Stimulated activated CD4-positive, alpha-beta T cell treated with anti-CD3 and anti-CD28 coated beads, Interleukin-4, amount 100 ng/mL, for 1 hour (primary cell): ENCODE data around the gene PKN1.
A peak's percentile ranks its signal among the peaks of the same experiment; 100 is the strongest.
"Not testable (repeated sequence)": the region's sequence is repeated elsewhere in the genome, so short reads cannot be mapped to it uniquely, and the experiment has no call there.

Experiments
- DNase-seq: peaks from one replicate; pipeline ENCODE4 v3.0.0-alpha.2; 2020

Gene PKN1

DNA sequence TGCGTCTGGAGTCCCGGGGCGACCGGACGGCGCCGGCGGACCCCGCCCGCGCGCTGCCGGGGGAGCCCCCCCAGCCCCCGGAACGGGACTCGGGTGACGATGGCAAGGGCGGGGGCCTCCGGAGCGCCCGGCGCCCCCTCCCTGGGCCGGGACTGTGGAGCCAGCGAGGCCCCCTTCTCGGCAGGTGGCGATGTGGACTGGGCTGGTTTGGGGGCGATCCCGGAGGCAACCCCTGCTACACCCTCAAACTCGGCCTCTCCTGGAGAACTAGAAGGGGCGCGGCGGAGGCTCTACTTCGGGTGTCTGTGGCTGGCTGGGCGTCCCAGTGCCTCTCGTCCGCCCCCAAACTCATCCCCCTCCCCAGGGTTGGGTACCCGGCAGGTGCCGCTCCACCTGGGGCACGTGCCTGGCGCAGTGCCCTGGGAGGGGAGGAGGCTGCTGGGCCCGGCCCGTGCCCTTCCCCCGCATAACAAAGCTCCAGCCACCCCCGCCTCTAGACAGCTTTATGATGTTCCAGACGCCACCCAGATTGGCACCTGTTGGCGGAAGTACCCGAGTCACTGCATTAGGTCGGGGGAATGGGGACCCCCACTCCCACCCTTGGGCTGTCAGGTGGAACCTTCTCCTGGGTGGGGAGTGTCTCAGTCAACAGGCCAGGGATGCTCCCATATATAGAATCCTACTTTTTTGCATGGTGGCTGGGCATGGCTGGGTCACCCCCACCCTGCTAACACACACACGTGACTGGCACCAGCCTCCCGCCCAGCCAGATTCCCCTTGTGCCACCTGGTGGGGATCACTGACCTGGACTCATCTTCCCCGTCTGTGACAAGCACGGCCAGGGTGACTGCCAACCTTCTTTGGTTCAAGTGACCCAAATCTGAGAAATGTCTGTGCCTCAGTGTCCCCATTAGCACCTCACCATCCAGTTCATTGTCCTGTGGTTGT lies 722 bp downstream of the PKN1 start:
- peak; percentile 56 for DNase-seq

DNA sequence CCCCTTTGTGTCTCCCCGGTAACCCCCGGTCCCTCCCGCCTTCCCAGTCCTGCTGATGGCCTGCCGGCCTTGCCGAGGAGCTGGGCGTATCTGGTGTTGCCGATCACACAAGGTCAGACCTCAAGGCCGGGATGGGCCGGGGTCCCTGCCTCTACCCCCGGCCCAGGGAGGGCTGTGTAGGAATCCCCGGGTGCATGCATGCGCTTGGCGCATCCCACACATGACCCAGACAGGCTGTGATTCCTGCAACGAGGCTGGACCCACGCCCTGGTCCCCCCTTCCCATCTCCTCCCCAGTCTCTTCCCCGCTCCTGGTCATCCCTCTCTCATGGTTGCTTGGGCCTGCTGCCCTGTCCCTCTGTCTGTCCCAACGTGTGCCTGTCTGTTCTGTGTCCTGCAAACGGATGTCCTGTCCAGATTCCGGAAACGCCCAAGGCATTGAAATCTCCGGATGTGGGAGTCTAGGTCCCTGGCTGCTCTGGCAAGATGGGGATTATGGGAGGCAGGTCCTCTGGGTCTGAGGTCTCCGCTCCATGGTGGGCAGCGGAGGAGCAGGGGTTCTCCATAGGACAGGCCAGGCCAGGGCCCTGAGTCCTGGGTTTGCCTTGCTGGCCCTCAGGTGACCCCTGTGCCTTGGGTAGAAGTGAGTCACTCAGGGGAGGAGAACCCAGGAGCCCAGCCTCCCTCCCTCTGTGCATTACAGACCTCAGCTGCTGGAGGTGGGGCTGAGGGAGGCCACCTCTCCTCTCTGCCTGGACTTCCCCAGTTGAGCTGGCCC lies 1.6 kb downstream of the PKN1 start:
- peak; percentile 47 for DNase-seq

GRCh38 chr19:14435320-14436050 lies 2.4 kb downstream of the PKN1 start:
- no peak for DNase-seq

GRCh38 chr19:14437578-14438140 lies 4.6 kb downstream of the PKN1 start:
- no peak for DNase-seq

DNA sequence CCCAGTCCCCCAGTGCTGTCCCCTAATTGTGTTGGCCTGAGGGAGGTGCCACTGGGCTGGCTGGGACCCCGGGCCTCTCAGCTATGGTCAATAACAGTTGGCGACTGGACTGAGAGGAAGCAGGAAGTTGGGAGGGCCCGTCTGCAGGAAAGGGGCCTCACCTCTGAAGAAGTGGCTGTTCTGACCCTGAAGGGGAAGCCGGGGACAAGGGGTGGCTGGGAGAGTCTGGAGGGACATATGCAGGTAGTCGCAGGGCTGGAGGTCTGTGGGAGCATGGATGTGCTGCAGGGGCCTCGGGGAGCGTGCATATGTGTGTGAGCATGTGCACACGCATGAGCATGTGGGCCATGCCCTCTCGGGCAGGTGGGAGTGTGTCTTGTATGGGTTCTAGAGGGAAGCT lies 5.9 kb downstream of the PKN1 start:
- DNase-seq = no peak

DNA sequence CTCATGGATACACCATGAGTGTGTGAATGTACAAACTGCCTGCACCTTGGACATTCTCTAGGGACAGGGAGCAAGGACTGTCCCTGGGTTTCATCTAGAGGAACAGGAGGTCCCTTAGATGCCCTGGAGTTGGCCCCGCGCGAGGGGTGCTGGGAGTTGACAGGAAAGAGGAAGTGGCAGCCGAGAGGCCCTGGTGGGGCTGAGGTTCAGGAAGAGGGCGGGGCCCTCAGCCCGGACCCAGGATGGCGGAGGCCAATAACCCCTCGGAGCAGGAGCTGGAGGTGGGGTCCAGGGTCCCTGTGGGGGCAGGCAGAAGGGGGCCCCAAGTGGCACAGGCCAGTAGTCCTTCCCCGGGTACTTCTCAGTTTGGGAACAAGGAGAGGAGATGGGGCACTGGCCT lies 6.9 kb downstream of the PKN1 start:
- peak; percentile 79 for DNase-seq

DNA sequence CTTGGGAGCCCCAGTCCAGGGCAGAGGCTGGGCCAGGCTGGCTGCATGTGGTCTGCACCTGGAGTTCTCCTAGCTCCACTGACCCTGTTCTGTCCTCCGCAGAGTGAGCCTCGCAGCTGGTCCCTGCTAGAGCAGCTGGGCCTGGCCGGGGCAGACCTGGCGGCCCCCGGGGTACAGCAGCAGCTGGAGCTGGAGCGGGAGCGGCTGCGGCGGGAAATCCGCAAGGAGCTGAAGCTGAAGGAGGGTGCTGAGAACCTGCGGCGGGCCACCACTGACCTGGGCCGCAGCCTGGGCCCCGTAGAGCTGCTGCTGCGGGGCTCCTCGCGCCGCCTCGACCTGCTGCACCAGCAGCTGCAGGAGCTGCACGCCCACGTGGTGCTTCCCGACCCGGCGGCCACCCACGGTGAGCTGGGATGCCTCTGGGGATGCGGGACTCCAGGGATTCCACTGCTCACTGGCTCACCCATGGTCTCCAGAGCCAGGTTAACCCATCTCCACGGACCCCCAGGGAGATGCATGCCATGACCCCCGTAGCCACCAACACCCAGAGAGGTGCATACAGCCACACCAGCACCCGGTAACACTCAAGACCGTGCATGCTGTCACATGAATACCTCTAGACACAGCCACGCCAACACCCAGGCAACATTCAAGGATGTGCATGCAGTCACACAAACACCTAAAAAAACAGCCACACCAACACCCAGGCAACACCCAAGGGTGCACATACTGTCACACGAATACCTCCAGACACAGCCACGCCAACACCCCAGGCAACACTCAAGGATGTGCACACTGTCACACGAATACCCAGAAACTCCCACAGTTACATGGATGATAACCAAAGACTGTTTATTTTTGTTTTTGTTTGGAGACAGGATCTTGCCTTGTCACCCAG lies 8.2 kb downstream of the PKN1 start:
- DNase-seq = no peak

DNA sequence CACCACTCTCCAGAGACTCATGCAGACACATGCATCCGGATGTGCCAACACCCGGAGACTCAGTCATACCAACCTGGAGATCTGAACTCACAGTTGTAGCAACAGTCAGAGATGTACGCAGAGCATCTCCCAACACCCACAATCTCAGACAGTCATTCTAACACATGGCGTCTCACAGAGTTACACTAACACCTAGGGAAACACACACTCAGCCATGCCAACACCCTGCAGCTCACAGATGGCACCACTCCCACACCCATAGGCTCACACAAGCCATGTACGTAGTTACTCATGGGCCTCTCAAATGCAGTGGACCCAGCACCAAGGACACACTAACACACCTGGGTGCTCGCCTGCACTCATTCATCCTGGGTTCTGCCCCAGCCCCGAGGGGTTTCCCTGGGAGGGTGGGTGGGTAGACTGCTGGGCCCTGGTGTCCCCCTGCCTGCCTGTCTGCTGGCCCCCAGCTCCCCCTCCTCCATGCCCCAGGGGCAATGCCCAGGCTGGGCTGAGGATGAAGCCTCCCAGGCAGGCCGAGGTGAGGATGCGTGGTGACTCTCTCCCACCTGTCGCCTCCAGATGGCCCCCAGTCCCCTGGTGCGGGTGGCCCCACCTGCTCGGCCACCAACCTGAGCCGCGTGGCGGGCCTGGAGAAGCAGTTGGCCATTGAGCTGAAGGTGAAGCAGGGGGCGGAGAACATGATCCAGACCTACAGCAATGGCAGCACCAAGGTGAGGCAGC lies 10.0 kb downstream of the PKN1 start:
- no peak for DNase-seq

DNA sequence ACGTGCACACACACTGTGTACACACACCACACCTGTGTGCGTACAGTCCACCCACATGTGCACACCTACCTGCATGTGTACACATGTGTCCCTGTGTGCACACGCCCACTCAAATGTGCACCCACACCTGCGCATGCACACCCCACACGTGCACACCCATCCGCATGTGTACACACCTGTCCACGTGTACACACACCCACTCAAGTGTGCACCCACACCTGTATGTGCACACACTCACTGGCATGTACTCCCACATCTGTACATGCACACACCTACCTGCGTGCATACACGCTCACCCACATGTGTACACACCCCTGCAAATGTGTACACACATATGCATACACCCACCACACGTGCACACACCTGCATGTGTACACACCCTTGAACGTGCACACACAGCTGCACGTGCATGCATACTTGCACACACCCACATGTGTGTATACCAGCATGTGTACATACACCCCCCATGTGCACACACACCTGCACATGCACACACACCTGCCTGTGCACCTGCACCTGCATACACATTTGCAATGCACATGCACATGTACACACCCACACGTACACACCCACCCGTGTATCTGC lies 10.6 kb downstream of the PKN1 start:
- no peak for DNase-seq

DNA sequence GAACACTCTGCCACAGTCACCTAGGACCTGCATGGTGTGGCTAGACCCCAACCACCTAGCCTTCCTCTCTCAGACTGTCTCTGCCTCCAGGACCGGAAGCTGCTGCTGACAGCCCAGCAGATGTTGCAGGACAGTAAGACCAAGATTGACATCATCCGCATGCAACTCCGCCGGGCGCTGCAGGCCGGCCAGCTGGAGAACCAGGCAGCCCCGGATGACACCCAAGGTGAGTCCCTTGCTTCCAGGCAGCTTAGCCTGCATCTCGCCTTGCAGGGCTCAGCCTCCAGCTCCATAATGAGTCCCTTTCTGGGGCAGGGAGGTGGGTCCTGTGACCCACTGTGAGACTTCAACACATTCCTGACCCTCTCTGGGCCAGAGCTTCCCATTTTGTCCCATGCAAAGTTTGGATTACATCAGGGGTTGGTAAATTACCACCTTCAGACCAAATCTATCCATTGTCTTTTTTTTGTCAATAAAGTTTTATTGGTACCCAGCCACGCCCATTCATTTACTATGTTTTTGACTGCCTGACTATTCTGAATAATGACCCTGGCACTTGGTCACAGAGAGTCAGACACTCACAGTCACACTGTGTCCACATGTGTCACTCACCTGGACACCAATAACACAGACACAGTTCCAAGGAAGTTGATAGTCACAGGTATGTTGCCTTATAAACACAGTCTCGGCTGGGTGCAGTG lies 13.4 kb downstream of the PKN1 start:
- DNase-seq = no peak

- no peak for DNase-seq
Observed at GRCh38 chr19:14449321-14449720, 16.2 kb downstream of the PKN1 start.

DNA sequence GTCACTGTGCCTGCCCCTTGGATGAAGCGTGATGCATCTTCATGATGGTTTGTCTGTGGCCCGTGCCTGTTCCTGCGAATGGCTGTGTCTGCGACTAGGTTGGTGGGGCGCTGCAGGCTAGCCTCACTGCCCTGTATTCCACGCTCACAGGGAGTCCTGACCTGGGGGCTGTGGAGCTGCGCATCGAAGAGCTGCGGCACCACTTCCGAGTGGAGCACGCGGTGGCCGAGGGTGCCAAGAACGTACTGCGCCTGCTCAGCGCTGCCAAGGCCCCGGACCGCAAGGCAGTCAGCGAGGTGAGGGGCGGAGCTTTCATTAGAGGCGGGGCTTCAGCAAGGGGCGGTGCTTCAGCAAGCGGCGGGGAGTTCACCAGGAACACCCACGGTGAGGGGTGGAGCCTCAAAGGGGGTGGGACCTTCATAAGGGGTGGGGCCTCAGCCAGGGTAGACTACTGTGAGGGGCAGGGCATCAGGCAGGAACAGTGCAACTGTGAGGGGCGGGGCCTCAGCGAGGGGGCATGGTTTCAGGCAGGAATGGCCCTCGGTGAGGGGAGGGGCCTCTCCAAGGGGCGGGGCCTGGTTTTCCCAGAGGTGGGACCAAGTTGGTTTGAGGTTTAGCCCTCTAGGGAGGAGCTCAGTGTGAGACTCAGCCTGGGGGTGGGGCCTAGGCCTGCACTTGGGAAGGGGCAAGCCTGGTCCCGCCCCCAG lies 17.2 kb downstream of the PKN1 start:
- peak; percentile 67 for DNase-seq

- no peak for DNase-seq
Observed at GRCh38 chr19:14450876-14451275, 17.8 kb downstream of the PKN1 start.

DNA sequence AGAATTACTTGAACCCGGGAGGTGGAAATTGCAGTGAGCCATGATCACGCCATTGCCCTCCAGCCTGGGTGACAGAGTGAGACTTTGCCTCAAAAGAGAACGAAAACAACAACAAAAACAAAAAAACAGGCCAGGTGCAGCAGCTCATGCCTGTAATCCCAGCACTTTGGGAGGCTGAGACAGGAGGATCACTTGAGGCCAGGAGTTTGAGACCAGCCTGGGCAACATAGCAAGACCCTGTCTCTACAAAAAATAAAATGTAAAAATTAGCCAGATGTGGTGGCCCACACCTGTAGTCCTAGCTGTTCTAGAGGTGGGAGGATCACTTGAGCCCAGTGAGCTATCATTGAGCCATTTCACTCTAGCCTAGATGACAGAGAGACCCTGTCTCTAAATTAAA lies 19.2 kb downstream of the PKN1 start:
- DNase-seq = not testable (repeated sequence)

GRCh38 chr19:14459703-14460102 lies 26.6 kb downstream of the PKN1 start:
- no peak for DNase-seq

GRCh38 chr19:14460935-14461334 lies 27.8 kb downstream of the PKN1 start:
- no peak for DNase-seq

DNA sequence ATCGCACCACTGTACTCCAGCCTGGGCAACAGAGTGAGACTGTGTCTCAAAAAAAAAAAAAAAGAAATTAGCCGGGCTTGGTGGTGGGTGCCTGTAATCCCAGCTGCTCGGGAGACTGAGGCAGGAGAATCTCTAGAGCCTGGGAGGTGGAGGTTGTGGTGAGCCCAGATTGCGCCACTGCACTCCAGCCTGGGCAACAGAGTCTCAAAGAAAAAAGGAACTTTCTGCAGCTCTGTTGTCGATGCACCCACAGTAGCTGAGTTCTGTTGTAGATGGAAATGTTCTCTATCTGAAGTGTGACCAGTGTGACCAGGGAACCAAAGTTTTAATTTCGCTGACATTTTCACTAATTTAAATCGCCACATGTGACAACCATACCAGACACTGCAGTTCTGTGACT lies 29.3 kb downstream of the PKN1 start:
- not testable (repeated sequence) for DNase-seq

DNA sequence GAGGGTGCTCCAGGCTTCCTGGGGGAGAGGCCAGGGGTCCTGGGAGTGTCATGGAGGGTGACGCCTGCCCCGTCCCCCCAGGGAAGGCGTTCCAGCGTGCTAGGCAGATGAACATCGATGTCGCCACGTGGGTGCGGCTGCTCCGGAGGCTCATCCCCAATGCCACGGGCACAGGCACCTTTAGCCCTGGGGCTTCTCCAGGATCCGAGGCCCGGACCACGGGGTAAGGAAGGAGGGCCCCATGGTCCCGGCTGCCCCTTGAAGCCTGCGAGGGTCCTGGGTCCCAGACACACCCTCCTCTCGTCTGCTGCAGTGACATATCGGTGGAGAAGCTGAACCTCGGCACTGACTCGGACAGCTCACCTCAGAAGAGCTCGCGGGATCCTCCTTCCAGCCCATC lies 30.6 kb downstream of the PKN1 start:
- DNase-seq = no peak

DNA sequence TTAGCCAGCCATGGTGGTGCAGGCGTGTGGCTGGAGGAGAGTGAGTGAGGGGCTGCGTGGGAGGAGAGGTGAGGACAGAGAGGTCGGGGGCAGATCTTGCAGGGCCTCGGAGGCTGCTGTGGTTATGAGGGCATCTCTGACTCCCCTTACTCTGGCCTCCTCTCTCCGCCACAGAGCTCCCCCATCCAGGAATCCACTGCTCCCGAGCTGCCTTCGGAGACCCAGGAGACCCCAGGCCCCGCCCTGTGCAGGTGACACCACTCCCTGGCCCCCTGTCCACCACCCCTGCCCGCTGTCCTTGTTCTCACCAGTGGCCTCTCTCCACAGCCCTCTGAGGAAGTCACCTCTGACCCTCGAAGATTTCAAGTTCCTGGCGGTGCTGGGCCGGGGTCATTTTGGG lies 34.3 kb downstream of the PKN1 start:
- DNase-seq = no peak
